GM21381 (cell line): ENCODE results near the gene C2CD4C.
"Not testable (repeated sequence)": the region's sequence is repeated elsewhere in the genome, so short reads cannot be mapped to it uniquely, and the experiment has no call there.

Experiments used
- ATAC-seq: cut with Tn5 transposase; IDR thresholded peaks from one replicate; pipeline ENCODE4 v1.9.1; 2021; ENCODE audit warnings: mild to moderate bottlenecking, moderate library complexity; ENCODE audit not compliant: unreplicated experiment

Gene C2CD4C

DNA sequence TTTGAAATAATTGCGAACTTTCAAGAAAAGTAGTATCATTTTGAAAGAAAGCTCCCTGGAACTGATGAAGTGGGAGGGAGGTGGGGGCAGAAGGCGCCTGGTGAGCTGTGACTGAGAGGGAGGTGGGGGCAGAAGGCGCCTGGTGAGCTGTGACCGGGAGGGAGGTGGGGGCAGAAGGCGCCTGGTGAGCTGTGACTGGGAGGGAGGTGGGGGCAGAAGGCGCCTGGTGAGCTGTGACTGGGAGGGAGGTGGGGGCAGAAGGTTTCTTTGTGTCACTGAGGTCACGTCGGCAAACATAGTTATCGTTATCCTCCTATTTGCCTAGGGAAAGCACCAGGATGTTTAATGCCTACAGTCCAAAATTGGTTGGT lies 24.2 kb downstream of the C2CD4C start:
- ATAC-seq = no peak

- no peak for ATAC-seq
Observed at GRCh38 chr19:383922-384798, 24.8 kb downstream of the C2CD4C start.

DNA sequence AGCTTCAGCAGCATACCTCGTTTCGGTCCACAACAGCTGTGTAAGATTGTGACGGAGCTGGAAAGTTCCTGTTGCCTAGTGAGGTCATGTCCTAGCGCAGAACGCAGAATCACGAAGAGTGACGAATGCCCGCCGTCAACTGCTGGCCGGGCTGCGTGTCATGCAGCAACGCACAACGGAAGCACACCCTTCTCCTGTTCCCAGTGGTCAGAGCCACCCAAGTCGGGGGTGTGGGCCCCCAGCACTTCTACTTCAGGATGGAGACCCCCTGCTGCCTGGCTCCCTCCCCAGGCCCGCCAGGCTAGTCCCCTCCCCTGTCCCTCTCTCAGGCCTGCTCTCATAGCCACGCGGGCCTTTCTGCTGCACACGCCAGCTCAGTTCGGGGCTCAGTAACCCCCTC lies 25.9 kb downstream of the C2CD4C start:
- no peak for ATAC-seq

DNA sequence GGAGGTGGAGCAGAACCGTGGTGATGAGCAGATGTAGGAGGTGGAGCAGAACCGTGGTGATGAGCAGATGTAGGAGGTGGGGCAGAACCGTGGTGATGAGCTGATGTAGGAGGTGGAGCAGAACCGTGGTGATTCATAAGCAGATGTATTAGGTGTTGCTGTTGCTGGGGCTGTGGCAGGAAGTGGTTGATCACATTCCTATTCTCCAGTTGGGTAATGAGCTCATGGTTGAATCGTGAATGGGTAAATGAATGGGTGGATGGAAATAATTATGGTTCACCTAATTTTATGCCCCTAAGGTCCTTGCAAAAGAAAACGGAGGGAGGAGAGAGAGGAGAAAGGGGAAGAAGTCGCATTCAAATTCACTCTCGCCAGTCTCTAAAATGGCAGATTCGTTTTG lies 26.4 kb downstream of the C2CD4C start:
- ATAC-seq = peak; percentile 70

DNA sequence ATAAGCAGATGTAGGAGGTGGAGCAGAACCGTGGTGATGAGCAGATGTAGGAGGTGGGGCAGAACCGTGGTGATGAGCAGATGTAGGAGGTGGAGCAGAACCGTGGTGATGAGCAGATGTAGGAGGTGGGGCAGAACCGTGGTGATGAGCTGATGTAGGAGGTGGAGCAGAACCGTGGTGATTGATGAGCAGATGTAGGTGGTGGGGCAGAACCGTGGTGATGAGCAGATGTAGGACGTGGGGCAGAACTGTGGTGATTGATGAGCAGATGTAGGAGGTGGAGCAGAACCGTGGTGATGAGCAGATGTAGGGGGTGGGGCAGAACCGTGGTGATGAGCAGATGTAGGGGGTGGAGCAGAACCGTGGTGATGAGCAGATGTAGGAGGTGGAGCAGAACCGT lies 27.0 kb downstream of the C2CD4C start:
- not testable (repeated sequence) for ATAC-seq

GRCh38 chr19:380618-381219 lies 28.2 kb downstream of the C2CD4C start:
- ATAC-seq = not testable (repeated sequence)

GRCh38 chr19:379796-380195 lies 29.2 kb downstream of the C2CD4C start:
- no peak for ATAC-seq

DNA sequence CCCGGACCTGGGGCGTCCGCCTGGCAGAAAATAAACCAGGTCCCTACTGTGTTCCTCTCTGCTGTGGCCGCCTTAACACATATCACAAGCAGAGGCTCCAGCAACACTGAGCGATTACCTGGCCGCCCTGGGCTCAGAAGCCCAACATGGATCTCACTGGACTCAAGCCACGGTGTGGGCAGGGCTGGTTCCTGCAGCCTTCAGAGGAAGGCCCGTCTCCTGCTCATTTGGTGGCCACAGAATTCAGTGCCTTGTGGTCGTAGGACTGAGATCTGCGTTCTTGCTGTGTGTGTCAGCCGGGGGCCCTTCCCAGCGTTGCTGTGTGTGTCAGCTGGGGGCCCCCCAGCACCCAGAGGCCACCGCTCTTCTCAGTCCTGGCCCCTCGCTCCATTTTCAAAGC lies 30.2 kb downstream of the C2CD4C start:
- no peak for ATAC-seq

DNA sequence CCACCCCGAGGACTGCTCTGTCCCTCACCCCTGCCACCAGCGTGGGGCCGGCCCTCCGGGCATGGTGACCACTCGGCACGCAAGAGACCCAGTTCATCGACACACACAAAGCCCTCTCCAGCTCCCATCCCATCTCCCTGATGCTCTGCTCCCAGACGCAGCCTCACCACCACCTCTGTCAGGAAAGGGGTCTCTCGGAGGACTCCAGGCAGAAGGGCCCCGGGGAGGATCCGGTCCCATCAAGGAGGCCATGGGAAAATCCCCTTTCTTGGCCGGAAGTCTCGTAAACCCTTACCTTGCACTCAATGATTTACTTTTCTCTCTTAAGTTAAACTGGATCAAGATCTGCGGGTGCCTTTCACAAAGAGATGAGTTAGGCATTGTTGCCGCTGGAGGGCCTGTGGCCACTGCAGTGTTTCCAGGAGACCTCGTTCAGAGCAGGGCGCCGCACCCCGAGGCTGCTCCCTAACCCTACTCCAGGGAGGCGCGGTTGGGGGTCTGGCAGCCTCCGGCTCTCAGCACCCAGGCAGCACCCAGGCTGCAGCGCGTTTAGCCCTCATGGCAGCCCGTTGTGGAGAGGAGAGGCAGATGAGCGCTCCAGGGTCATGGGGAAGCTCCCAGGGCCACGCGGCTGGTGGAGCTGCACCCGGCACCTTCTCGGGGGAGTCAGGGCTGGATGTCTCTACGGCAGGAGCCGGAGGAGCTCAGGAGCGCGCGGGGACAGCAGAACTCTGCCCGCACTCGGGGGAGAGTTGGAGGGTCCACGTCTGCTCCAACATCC lies 31.0 kb downstream of the C2CD4C start:
- ATAC-seq = no peak

GRCh38 chr19:376111-376470 lies 32.9 kb downstream of the C2CD4C start:
- ATAC-seq = no peak

DNA sequence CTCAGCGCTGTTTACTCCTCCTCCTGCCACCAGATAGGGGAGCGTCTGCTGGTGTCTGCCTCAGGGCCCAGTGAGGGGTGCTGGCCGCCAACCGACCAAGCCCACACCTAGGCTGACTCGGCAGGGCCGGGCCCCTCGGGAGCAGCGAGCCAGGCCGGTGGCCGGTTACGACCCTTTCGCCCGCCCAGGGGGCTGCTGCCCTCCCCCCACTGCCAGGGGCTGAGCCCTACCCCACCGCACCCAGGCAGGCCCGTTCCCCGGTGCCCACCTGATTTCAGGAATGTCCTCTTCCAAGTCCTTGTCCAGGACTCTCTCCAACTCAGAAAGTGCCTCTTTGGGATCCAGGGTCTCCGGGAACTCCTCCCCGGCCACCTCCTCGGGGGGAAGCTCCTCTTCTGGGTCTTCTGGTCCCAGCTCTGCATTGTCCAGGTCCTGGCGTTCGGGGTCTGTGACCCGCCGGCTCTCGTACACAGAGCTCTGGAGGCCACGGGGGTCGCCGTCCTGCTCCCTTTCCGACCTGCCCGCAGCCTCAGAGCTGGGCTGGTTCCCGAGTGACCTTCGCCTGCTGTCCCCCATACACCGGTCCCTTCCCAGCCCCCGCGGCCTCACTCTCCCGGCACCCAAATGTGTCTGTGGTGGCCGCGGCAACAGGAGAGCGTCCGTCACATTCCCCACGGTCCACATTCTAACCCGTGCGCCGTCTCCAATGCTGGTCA lies 33.4 kb downstream of the C2CD4C start:
- no peak for ATAC-seq

DNA sequence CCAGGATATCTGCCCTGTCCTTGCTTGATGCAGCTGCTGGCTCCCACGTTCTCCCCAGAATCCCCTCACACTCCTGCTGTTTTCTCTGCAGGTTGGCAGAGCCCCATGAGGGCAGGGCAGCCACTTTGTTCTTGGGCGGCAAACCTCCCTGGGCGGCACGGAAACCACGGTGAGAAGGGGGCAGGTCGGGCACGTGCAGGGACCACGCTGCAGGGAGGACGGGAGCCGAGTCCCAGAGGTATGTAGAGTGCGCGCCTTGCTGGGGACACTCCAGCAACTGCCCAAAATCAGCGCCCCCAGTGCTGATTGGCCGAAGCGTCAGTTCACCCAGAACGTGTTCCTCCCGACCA lies 34.1 kb downstream of the C2CD4C start:
- no peak for ATAC-seq

DNA sequence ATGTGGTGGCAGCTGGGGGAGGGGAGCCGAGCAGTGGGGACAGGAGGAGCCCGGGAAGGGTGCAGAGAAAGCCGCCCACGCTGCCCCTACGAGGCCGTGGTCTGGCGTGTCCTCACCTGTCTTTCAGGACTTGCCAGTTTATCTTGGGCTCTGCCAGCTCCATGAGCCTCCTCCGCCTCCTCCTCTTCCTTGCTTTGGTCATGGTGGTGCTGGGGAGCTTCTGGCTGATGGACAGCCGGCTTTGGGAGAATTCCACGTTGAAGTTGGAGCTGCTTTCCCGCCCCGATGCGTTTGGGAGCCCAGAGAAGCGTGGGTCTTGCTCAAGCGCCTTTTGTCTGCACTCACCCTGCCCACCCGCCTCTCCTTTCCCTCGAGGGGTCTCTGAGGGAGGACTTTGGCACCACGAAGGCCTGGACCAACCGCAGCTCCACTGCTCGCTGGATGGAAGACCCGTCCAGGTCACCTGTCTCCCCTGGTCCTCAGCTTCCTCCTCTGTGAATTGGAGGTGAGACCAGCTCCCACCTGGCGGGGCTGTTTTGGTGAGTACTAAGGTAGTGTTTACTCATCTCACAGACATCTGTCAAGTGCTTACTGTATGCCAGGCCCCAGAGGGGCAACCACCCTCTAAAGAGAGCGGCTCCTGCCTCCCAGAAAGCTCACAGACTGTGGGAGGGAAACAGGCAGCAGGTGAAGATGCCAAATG lies 34.6 kb downstream of the C2CD4C start:
- no peak for ATAC-seq

- ATAC-seq = no peak
Observed at GRCh38 chr19:373391-374182, 35.4 kb downstream of the C2CD4C start.

DNA sequence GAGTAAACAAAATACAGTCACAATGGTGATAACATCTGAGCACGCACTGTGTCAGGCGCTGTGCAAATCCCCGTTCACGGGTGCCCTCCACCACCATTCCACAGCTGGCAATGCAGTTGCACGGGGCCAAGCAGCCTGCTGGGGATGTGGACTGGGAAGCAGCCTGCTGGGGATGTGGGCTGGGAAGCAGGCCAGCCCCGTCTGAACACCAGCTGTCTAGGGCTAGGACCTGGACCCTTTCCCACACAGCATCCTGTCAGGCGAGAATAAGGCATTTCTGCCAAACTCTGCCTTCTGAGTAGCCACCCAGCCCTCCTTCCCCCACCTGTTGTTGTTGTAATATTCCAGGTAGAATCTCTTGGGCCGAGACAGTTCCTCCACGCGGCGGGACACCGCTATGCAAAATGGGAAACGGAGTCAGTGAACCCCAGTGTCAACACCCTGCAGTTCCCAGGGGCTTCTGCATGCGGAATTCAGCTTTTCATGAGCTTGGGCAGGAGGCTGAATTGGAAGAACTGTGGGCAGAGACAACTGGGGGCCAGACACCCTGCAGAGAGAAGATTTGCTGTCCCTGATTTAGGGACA lies 36.5 kb downstream of the C2CD4C start:
- ATAC-seq = no peak

GRCh38 chr19:371501-372168 lies 37.3 kb downstream of the C2CD4C start:
- no peak for ATAC-seq

GRCh38 chr19:370641-371330 lies 38.2 kb downstream of the C2CD4C start:
- no peak for ATAC-seq

GRCh38 chr19:369876-370275 lies 39.1 kb downstream of the C2CD4C start:
- ATAC-seq = no peak
